ENCODE measurements around the gene TAS1R3. TPM values are rescaled to one million over a fixed set of nuclear protein-coding genes. Genes with fewer than 3 reads are reported as not detected.

The TAS1R3 gene
- total RNA-seq, 2 experiments from 2014 or later, result 0.13 to 0.14 TPM

- H3K4me3 Mint-ChIP-seq, result peak overlapping the region; percentile 78
- DNase-seq, result no peak
- H3K4me1 Mint-ChIP-seq (ENCODE audit: low read depth), result peaks cover 22% of the 10 kb centered on the region
- no peak overlapping the region for H3K27ac Mint-ChIP-seq
- H3K27me3 Mint-ChIP-seq, result no peaks in the 10 kb centered on the region
- no peak for TF ChIP-seq CTCF (IDR thresholded peaks at IDR 0.05)
- ATAC-seq, result no peak
- H3K9me3 Mint-ChIP-seq, result no peaks in the 10 kb centered on the region
- POLR2A ChIA-PET, result interaction anchor here (1.3 to 1.4 kb wide), 2 partner anchors 25 to 75 kb away, joined by 3 read pairs; no protein-coding TSS in a partner anchor
- no peaks in the 10 kb centered on the region for H3K36me3 Mint-ChIP-seq (ENCODE audit: low read depth)
- CTCF ChIA-PET, result interaction anchor here (0.8 to 1.1 kb wide), 2 partner anchors 26 to 32 kb away, joined by 3 to 4 read pairs; no protein-coding TSS in a partner anchor
- intact Hi-C loops (cut with micrococcal nuclease), result no loop called here
Observed at GRCh38 chr1:1346501-1346890, 15.4 kb downstream of the TAS1R3 start.

GRCh38 chr1:1347026-1347595, 16.0 kb downstream of the TAS1R3 start:
- no peak for TF ChIP-seq CTCF (IDR thresholded peaks at IDR 0.05)
- no peak for DNase-seq
- intact Hi-C loops (cut with micrococcal nuclease), result no loop called here
- Mint-ChIP-seq H3K27me3 (peaks cover under 1% of the 10 kb centered on the region), H3K4me3 (peak overlapping the region; percentile 78), H3K9me3 (no peaks in the 10 kb centered on the region), H3K27ac (no peak overlapping the region), H3K36me3 (ENCODE audit: low read depth) (no peaks in the 10 kb centered on the region), H3K4me1 (ENCODE audit: low read depth) (peaks cover 25% of the 10 kb centered on the region)
- POLR2A ChIA-PET, result interaction anchor here (1.2 to 1.5 kb wide), 2 partner anchors 22 to 37 kb away, joined by 4 to 6 read pairs; no protein-coding TSS in a partner anchor
- ATAC-seq, result no peak
- CTCF ChIA-PET, result interaction anchor here (0.7 to 1.6 kb wide), 5 partner anchors 25 to 158 kb away, joined by 3 to 17 read pairs (median 4); partner anchors contain the start of gene AURKAIP1

- intact Hi-C loops (cut with micrococcal nuclease), result no loop called here
- Mint-ChIP-seq H3K4me3 (peak overlapping the region; percentile 78), H3K36me3 (ENCODE audit: low read depth) (no peaks in the 10 kb centered on the region), H3K27ac (peak overlapping the region; percentile 25), H3K4me1 (ENCODE audit: low read depth) (peaks cover 29% of the 10 kb centered on the region), H3K27me3 (peaks cover 8% of the 10 kb centered on the region), H3K9me3 (no peaks in the 10 kb centered on the region)
- POLR2A ChIA-PET, result interaction anchor here (0.9 to 1.5 kb wide), 6 partner anchors 17 to 52 kb away, joined by 3 to 6 read pairs (median 4); partner anchors contain the start of gene TAS1R3
- no peak for ATAC-seq
- TF ChIP-seq CTCF (IDR thresholded peaks at IDR 0.05), result no peak
- CTCF ChIA-PET, result interaction anchor here (0.7 to 1.6 kb wide), 7 partner anchors 24 to 192 kb away, joined by 3 to 17 read pairs (median 3); partner anchors contain the start of gene AURKAIP1
- DNase-seq, result no peak
Observed at GRCh38 chr1:1347663-1348419, 16.8 kb downstream of the TAS1R3 start.

GRCh38 chr1:1348420-1349255, 17.6 kb downstream of the TAS1R3 start:
- ChIA-PET POLR2A (interaction anchor here (0.9 to 1.5 kb wide), 6 partner anchors 18 to 52 kb away, joined by 3 to 6 read pairs (median 4); partner anchors contain the start of gene TAS1R3), CTCF (interaction anchor here (0.9 to 1.6 kb wide), 6 partner anchors 23 to 193 kb away, joined by 3 to 17 read pairs (median 4); partner anchors contain the start of gene AURKAIP1)
- Mint-ChIP-seq H3K27me3 (peaks cover 9% of the 10 kb centered on the region), H3K27ac (peak overlapping the region; percentile 25), H3K4me3 (peak overlapping the region; percentile 78), H3K9me3 (no peaks in the 10 kb centered on the region), H3K4me1 (ENCODE audit: low read depth) (peaks cover 31% of the 10 kb centered on the region), H3K36me3 (ENCODE audit: low read depth) (no peaks in the 10 kb centered on the region)
- DNase-seq, result no peak
- peak; percentile 17 for ATAC-seq
- intact Hi-C loops (cut with micrococcal nuclease), result no loop called here
- TF ChIP-seq CTCF (IDR thresholded peaks at IDR 0.05), result no peak
